GM18511 (cell line): ENCODE results near the gene TMEM185B.

Source experiments
- ATAC-seq: cut with Tn5 transposase; IDR thresholded peaks from one replicate; pipeline ENCODE4 v1.9.1; 2021; ENCODE audit warnings: mild to moderate bottlenecking, moderate library complexity; ENCODE audit not compliant: unreplicated experiment

The TMEM185B gene

DNA sequence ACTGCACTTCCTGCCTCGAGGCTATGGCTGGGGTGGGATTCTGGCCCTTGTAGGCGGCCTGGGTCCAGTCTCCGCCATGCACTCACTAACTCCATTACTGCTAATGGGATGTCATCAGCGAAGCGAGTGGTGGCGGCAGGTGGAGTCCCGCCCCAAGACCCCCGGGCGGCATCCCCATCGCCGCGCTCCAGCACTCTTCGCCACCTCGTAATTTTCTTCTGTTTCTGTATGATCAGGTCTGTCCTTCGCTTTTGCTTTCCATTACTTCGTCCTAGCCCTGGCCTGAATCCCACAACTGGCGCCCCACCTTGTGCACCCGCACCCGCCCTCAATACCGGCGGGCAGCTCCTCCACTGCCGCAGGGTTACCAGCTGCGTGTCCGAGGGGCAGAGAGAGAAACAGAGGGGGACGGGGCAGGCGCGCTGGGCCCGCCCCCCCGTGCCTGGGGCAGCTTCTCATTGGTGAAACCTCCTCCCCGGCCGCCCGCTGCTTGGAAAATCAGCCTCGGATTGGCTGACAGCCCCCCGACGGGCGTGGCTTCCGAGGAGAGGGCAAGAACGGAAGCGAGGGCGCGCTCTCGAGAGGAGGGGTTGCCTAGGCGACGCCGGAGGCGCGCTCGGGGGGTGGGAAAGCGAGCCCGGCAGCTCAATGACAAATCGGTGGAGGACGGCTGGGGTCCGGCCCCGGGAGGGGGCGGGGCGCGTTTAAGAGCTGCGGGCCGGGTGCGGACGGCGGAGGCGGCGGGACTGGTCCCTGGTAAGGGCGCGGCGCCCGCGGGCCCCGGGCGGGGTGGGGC lies 29.2 kb upstream of the TMEM185B start, which contains the start of gene RALB:
Gene RALB (plus strand): TSS at position 628 of the 796 bp plus-strand sequence. CDS start 25,813 bp downstream, outside the sequence.
- ATAC-seq, result peak; percentile 95

GRCh38 chr2:120251880-120252224 lies 28.7 kb upstream of the TMEM185B start:
- no peak for ATAC-seq

DNA sequence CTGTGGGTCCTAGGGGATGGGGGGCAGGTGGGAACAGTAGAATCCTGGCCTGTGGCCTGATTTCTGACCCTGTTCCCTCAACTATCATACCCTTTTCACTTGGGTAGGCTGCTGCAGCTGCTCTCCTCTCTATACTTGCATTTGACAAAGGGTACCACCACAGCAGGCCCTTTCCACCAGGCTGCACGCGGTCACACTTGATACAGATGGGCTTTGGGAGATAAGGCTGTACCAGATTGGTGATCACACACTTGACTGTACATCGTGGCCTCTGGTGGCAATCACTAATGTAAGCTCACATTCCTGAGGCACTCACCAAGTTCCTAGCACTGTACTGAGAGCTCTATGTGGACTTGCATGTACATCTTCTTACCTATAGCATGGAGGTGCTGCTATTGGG lies 27.9 kb upstream of the TMEM185B start:
- ATAC-seq, result no peak

- no peak for ATAC-seq
Measured at GRCh38 chr2:120250640-120251039, 27.4 kb upstream of the TMEM185B start.

- no peak for ATAC-seq
Measured at GRCh38 chr2:120247851-120248250, 24.7 kb upstream of the TMEM185B start.

DNA sequence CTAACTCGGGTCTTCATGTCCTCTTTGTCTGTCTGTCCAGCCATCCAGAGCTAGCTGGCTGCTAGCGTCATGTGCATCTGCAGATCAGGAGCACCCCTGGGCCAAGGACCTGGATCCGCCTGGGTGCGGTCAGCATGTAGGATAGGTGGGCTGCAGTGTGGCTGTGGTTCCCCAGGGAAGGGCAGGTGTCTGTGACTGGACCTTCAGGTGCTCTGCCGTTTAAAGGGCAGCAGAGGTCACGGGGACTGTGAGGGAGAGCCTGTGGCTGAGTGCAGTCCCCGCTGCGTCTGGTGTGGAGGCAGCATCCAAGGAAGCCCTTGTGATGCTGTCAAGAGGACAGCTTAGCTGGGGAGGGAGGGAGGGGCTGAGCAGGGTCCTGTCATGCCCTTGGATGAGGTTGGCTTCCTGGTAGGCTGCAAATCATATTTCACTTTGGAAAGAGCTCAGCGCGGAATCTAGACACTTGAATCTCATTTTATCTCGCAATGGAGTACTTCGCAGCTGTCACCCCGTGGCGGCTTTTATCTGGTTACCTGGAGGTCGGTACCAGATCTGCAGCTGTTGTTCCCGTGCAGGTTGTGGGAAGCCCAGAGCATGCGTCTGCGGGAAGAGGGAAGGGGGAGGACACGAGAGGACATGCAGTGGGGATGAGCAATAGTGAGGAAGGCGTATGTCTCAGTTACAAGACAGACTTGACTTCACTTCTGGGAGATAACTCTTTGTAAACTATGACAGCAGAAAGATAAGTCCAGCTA lies 23.5 kb upstream of the TMEM185B start:
- no peak for ATAC-seq

GRCh38 chr2:120245520-120246332 lies 22.5 kb upstream of the TMEM185B start:
- ATAC-seq, result no peak

- ATAC-seq, result no peak
Measured at GRCh38 chr2:120244656-120245519, 21.7 kb upstream of the TMEM185B start.

- ATAC-seq, result no peak
Measured at GRCh38 chr2:120243875-120244553, 20.8 kb upstream of the TMEM185B start.

DNA sequence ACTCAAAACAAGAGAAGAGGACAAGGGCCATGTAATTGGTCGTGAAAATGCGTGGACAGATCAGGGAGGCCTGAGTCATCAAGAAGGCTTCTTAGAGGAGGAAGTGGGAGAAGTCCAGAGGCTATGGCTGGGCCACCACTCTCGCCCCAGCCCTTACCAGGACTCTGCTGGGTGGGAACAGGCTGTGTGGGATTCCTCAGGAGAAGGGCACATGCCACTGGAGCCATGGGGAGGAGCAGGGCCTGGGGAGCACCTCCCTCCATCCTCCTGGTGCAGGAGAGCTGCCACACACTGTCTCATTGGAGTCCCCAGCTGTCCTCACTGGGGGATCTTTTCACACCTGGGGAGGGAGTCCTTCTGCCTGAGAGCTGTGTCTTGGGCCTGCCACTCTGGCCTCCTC lies 20.0 kb upstream of the TMEM185B start:
- no peak for ATAC-seq

GRCh38 chr2:120241684-120242083 lies 18.5 kb upstream of the TMEM185B start:
- no peak for ATAC-seq

GRCh38 chr2:120240901-120241429 lies 17.8 kb upstream of the TMEM185B start:
- no peak for ATAC-seq

GRCh38 chr2:120239488-120240287 lies 16.5 kb upstream of the TMEM185B start:
- no peak for ATAC-seq

- no peak for ATAC-seq
Measured at GRCh38 chr2:120238728-120239487, 15.7 kb upstream of the TMEM185B start.

- no peak for ATAC-seq
Measured at GRCh38 chr2:120237491-120237902, 14.3 kb upstream of the TMEM185B start.

- no peak for ATAC-seq
Measured at GRCh38 chr2:120236791-120237190, 13.6 kb upstream of the TMEM185B start.

- ATAC-seq, result no peak
Measured at GRCh38 chr2:120236316-120236715, 13.1 kb upstream of the TMEM185B start.

GRCh38 chr2:120235681-120236080 lies 12.5 kb upstream of the TMEM185B start:
- ATAC-seq, result no peak
